Lung (tissue), 12 donors: ENCODE measurements around the gene SPATA31C1. TPM values are rescaled to one million over a fixed set of nuclear protein-coding genes. Genes with fewer than 3 reads are reported as not detected.

Experiments used
- ATAC-seq: fragments of 200-7000 bp; cut with Tn5 transposase; one replicate; pipeline ENCODE4 v1.9.1; 2020; ENCODE audit warnings: moderate number of reproducible peaks; ENCODE audit not compliant: insufficient read depth, low FRiP score
- DNase-seq, 3 donors: peaks; one replicate each; pipeline ENCODE4 v3.0.0-alpha.2; 2013 to 2017
- H3K27ac ChIP-seq, 2 donors: one replicate each; pipeline ENCODE4 v1.5.1; 2013; ENCODE audit warnings: mild to moderate bottlenecking in 2 of 2, moderate library complexity in 2 of 2, control low read depth in 1 of 2, inconsistent platforms in 1 of 2, low read depth in 1 of 2, low read length in 1 of 2
- H3K27me3 ChIP-seq, 3 donors: one replicate each; pipeline ENCODE4 v1.5.1; 2013; ENCODE audit warnings: low read length in 2 of 3; ENCODE audit not compliant: control insufficient read depth in 3 of 3, insufficient read depth in 3 of 3
- H3K36me3 ChIP-seq, 4 donors: one replicate each; pipeline ENCODE4 v1.5.1; 2013; ENCODE audit warnings: low read length in 4 of 4, mild to moderate bottlenecking in 1 of 4, moderate library complexity in 1 of 4; ENCODE audit not compliant: control insufficient read depth in 4 of 4, insufficient read depth in 4 of 4
- H3K4me1 ChIP-seq, 5 donors: one replicate each; pipeline ENCODE4 v1.5.1; 2013; ENCODE audit warnings: low read length in 5 of 5, mild to moderate bottlenecking in 2 of 5, moderate library complexity in 1 of 5; ENCODE audit not compliant: control insufficient read depth in 5 of 5, insufficient read depth in 5 of 5
- H3K4me3 ChIP-seq: one replicate; pipeline ENCODE4 v1.5.1; 2013; ENCODE audit warnings: mild to moderate bottlenecking, control low read depth, moderate library complexity
- H3K9ac ChIP-seq, 2 donors: one replicate each; pipeline ENCODE4 v1.5.1; 2013; ENCODE audit warnings: low read length in 2 of 2, control low read depth in 1 of 2; ENCODE audit not compliant: insufficient read depth in 1 of 2
- H3K9me3 ChIP-seq, 4 donors: one replicate each; pipeline ENCODE4 v1.5.1; 2013; ENCODE audit warnings: low read length in 3 of 4, mild to moderate bottlenecking in 1 of 4, moderate library complexity in 1 of 4; ENCODE audit not compliant: control insufficient read depth in 4 of 4, insufficient read depth in 3 of 4
- CTCF ChIP-seq: IDR thresholded peaks from 2 replicates; pipeline ENCODE4 v1.5.1; 2012; ENCODE audit warnings: mild to moderate bottlenecking; ENCODE audit errors: control extremely low read depth, extremely low read depth
- WGBS, 2 donors: extraction: QIAGEN DNeasy Blood & Tissue Kit; methylation state at CpG; one replicate each; pipeline ENCODE4 v1.1.7; 2013; 5-methylcytosine and 5-hydroxymethylcytosine counted together
- polyA plus RNA-seq, 2 donors: library from polyadenylated mRNA; stranded (reverse); fragments of 200-250 nt; gene quantifications; one replicate each; pipeline ENCODE4 v1.2.1, GENCODE V29; 2013
- total RNA-seq, 2 donors: library from RNA; depleted of rRNA in 1 of 2; stranded (reverse); fragments of >200 nt in 1 of 2; gene quantifications; one replicate each; pipeline ENCODE4 v1.2.1, GENCODE V29; 2014 to 2021
- donor health status: control.
- donor health status: control.
- donor health status: Bipolar disorder and iron deficiency.
- donor health status: healthy.
- donor health status: DM: yes; HTN: yes; CAD: no.

Gene SPATA31C1
- total and polyA plus RNA-seq, 4 donors: not detected

- H3K27ac ChIP-seq: no peak overlapping the region
- no peaks in the 10 kb centered on the region for H3K36me3 ChIP-seq
- H3K27me3 ChIP-seq: no peaks in the 10 kb centered on the region
- H3K4me3 ChIP-seq: no peak overlapping the region
- no peak for DNase-seq
- H3K9ac ChIP-seq: no peak overlapping the region
- no peak for ATAC-seq
- H3K4me1 ChIP-seq: no peaks in the 10 kb centered on the region
- TF ChIP-seq CTCF: no peak
- 89 to 92% methylated on average over 13 of the region's 13 CpGs for WGBS, 2 donors
- H3K9me3 ChIP-seq: no peaks in the 10 kb centered on the region
These were observed 32.1 kb upstream of the SPATA31C1 start for GRCh38 chr9:87885484-87886189.

- 72 to 84% methylated on average over 11 of the region's 11 CpGs for WGBS, 2 donors
- Histone ChIP-seq H3K9ac (no peak overlapping the region), H3K9me3 (no peaks in the 10 kb centered on the region), H3K4me1 (no peaks in the 10 kb centered on the region), H3K27me3 (no peaks in the 10 kb centered on the region), H3K36me3 (no peaks in the 10 kb centered on the region), H3K27ac (no peak overlapping the region), H3K4me3 (no peak overlapping the region)
- no peak for TF ChIP-seq CTCF
- no peak for ATAC-seq
- no peak for DNase-seq
These were observed 31.4 kb upstream of the SPATA31C1 start for GRCh38 chr9:87886210-87886932.

- Histone ChIP-seq H3K9ac (no peak overlapping the region), H3K27ac (no peak overlapping the region), H3K4me1 (no peaks in the 10 kb centered on the region), H3K27me3 (no peaks in the 10 kb centered on the region), H3K4me3 (no peak overlapping the region), H3K36me3 (no peaks in the 10 kb centered on the region), H3K9me3 (no peaks in the 10 kb centered on the region)
- 86 to 87% methylated on average over 13 of the region's 13 CpGs for WGBS, 2 donors
- DNase-seq (no peak), ATAC-seq (no peak)
- TF ChIP-seq CTCF: no peak
These were observed 30.7 kb upstream of the SPATA31C1 start for GRCh38 chr9:87886933-87887505.
